DND-41 (cell line): ENCODE measurements around the gene LILRB1.
"Not testable (repeated sequence)": the region's sequence is repeated elsewhere in the genome, so short reads cannot be mapped to it uniquely, and the experiment has no call there.

Experiments used
- ATAC-seq: fragments of 200-7000 bp; cut with Tn5 transposase; 3 replicates; pipeline ENCODE4 v1.9.1; 2021; ENCODE audit warnings: low read depth; ENCODE audit not compliant: insufficient read depth
- DNase-seq: peaks from one replicate; pipeline ENCODE4 v3.0.0-alpha.2; 2020
- H2AFZ ChIP-seq: 2 replicates; pipeline ENCODE4 v1.6.0; 2012; ENCODE audit warnings: low read depth, low read length
- H3K27ac ChIP-seq: 2 replicates; pipeline ENCODE4 v1.5.1; 2012; ENCODE audit warnings: low read length, inconsistent platforms
- H3K27me3 ChIP-seq: fragments of 200-600 bp; sonication (generic); 2 replicates; pipeline ENCODE4 v1.6.0; 2012; ENCODE audit warnings: low read length, mild to moderate bottlenecking, inconsistent platforms; ENCODE audit not compliant: insufficient read depth, poor library complexity
- H3K36me3 ChIP-seq: 2 replicates; pipeline ENCODE4 v1.5.1; 2012; ENCODE audit warnings: low read length, inconsistent platforms; ENCODE audit not compliant: insufficient read depth
- H3K4me1 ChIP-seq: 2 replicates; pipeline ENCODE4 v1.5.1; 2012; ENCODE audit warnings: mild to moderate bottlenecking, low read length; ENCODE audit not compliant: insufficient read depth
- H3K4me2 ChIP-seq: 2 replicates; pipeline ENCODE4 v1.6.0; 2012; ENCODE audit warnings: mild to moderate bottlenecking, moderate library complexity, low read length, inconsistent platforms; ENCODE audit not compliant: insufficient read depth
- H3K4me3 ChIP-seq, 2 experiments: fragments of 200-600 bp in 1 of 2; shearing (Covaris generic) in 1 of 2; 2 replicates each; pipeline ENCODE4 v1.5.1; 2012 to 2016; ENCODE audit warnings: inconsistent platforms in 2 of 2, low read length in 2 of 2, mild to moderate bottlenecking in 2 of 2, low read depth in 1 of 2, moderate library complexity in 1 of 2
- H3K79me2 ChIP-seq: 2 replicates; pipeline ENCODE4 v1.6.0; 2012; ENCODE audit warnings: low read length, inconsistent platforms; ENCODE audit not compliant: insufficient read depth
- H3K9ac ChIP-seq: 2 replicates; pipeline ENCODE4 v1.6.0; 2012; ENCODE audit warnings: low read depth, mild to moderate bottlenecking, inconsistent platforms, low read length, moderate library complexity
- H3K9me3 ChIP-seq: 2 replicates; pipeline ENCODE4 v1.5.1; 2012; ENCODE audit warnings: low read length, moderate library complexity, mild to moderate bottlenecking, inconsistent platforms; ENCODE audit not compliant: insufficient read depth, severe bottlenecking
- H4K20me1 ChIP-seq: 2 replicates; pipeline ENCODE4 v1.6.0; 2012; ENCODE audit warnings: low read length; ENCODE audit not compliant: insufficient read depth
- EZH2 ChIP-seq: IDR thresholded peaks from 3 replicates; pipeline ENCODE4 v1.6.1; 2012; ENCODE audit warnings: borderline replicate concordance, low read depth, mild to moderate bottlenecking, moderate library complexity, low read length, inconsistent platforms; ENCODE audit not compliant: severe bottlenecking
- TF ChIP-seq, protein P1 (sequence below): IDR thresholded peaks from 2 replicates; pipeline ENCODE4 v1.5.1; 2012; ENCODE audit warnings: borderline replicate concordance, low read length, moderate library complexity, mild to moderate bottlenecking; ENCODE audit not compliant: poor library complexity, severe bottlenecking; ENCODE audit errors: extremely low read depth

The LILRB1 gene

DNA sequence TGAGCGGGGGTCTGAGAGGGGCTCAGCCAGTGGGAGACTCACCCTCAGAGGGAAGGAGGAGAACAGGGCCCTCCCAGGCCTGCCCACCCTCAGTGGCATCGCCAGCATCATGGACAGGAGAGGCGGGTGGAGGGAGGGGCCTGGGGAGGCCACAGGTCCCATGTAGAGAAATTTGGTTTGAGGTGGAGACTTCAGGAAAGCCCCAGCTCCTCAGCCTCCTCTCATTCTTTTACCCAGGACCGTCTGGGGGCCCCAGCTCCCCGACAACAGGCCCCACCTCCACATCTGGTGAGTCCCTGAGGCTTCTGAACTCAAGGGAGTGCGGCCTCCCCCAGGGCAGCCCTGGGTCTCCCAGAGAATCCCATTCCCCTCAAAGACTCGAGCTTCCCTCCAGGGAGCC, 3.1 kb downstream of the LILRB1 start:
- no peaks in the 10 kb centered on the region for H3K9me3 ChIP-seq
- H3K79me2 ChIP-seq = no peaks in the 10 kb centered on the region
- no peak overlapping the region for H2AFZ ChIP-seq
- no peak for TF ChIP-seq EZH2
- TF ChIP-seq, protein P1, sequence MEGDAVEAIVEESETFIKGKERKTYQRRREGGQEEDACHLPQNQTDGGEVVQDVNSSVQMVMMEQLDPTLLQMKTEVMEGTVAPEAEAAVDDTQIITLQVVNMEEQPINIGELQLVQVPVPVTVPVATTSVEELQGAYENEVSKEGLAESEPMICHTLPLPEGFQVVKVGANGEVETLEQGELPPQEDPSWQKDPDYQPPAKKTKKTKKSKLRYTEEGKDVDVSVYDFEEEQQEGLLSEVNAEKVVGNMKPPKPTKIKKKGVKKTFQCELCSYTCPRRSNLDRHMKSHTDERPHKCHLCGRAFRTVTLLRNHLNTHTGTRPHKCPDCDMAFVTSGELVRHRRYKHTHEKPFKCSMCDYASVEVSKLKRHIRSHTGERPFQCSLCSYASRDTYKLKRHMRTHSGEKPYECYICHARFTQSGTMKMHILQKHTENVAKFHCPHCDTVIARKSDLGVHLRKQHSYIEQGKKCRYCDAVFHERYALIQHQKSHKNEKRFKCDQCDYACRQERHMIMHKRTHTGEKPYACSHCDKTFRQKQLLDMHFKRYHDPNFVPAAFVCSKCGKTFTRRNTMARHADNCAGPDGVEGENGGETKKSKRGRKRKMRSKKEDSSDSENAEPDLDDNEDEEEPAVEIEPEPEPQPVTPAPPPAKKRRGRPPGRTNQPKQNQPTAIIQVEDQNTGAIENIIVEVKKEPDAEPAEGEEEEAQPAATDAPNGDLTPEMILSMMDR = no peak
- no peak for ATAC-seq
- no peak overlapping the region for H3K4me3 ChIP-seq
- no peaks in the 10 kb centered on the region for H3K27me3 ChIP-seq
- DNase-seq = no peak
- no peak overlapping the region for H3K27ac ChIP-seq
- no peaks in the 10 kb centered on the region for H3K4me1 ChIP-seq
- H3K4me2 ChIP-seq = no peak overlapping the region
- H4K20me1 ChIP-seq = no peaks in the 10 kb centered on the region
- no peak overlapping the region for H3K9ac ChIP-seq
- no peaks in the 10 kb centered on the region for H3K36me3 ChIP-seq

DNA sequence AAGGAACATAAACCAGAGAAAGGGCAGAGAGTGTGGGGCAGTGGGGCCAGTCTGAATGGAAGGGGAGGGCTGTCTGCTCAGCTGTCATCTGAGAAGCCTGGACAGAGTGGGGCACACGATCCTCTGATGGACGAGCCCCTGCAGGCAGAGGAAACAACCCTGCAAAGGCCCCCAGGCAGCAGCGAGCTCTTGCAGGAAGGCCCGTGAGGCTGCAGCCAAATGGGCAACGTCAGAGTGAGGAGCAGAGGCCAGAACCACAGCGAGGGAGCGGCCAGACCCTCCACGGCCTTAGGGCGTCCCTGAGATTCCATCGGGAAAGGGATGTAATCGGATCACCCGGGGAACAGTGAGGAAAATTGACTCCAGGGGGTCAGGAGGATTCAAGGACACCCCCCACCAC, 5.8 kb downstream of the LILRB1 start:
- not testable (repeated sequence) for H3K36me3 ChIP-seq, H4K20me1 ChIP-seq, H2AFZ ChIP-seq, H3K4me2 ChIP-seq, H3K4me3 ChIP-seq, H3K27me3 ChIP-seq, H3K9ac ChIP-seq, ATAC-seq, H3K4me1 ChIP-seq, H3K27ac ChIP-seq, DNase-seq, H3K9me3 ChIP-seq, H3K79me2 ChIP-seq

DNA sequence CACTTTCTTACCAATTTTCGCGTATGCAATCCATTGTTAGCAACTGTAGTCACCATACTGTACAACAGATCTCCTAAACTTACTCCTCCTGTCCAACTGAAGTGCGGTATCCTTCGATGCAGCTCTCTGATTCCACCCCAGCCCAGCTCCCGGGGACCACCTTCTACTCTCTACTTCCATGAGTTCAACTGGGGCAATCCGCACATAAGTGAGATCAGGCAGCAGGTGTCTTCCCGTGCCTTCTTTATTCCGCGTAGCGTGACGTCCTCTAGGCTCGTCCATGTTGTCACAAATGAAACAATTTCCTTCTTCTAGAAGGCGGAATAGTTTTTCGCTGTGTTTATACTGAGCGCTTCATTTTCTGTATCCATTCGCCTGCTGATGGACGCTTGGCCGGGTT, 8.4 kb downstream of the LILRB1 start:
- Histone ChIP-seq H3K4me1 (no peaks in the 10 kb centered on the region), H2AFZ (no peak overlapping the region), H3K27ac (no peak overlapping the region), H3K9me3 (no peaks in the 10 kb centered on the region), H3K79me2 (no peaks in the 10 kb centered on the region), H4K20me1 (no peaks in the 10 kb centered on the region), H3K36me3 (no peaks in the 10 kb centered on the region), H3K27me3 (peaks cover 3% of the 10 kb centered on the region), H3K4me2 (no peak overlapping the region), H3K9ac (no peak overlapping the region), H3K4me3 (no peak overlapping the region)
- DNase-seq (no peak), ATAC-seq (no peak)
- TF ChIP-seq, protein P1 = no peak
- TF ChIP-seq EZH2 = no peak

DNA sequence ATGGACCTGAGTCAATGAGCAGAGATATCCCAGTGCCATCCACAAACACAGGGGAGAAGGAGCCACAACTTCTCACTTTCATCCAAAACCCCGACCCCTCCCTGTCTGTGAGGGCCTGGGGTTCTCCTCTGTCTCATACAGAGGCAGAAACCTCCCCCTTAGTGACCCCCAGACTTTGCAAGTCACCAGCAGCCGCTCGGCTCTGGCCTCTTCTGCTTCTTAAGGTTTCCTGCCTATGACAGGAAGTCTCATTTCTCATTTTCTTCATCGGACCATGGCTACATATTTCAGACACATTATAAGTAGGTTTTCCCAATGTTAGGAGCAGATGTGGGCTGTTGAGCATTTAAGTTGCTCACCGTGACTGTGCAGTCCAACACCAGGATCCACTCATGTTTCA, 12.7 kb downstream of the LILRB1 start:
- DNase-seq, H3K9me3 ChIP-seq, H3K4me3 ChIP-seq, H3K4me2 ChIP-seq, ATAC-seq, H3K27me3 ChIP-seq, H3K9ac ChIP-seq, H3K79me2 ChIP-seq, H4K20me1 ChIP-seq, H3K36me3 ChIP-seq, H3K27ac ChIP-seq, H2AFZ ChIP-seq, H3K4me1 ChIP-seq: not testable (repeated sequence)

DNA sequence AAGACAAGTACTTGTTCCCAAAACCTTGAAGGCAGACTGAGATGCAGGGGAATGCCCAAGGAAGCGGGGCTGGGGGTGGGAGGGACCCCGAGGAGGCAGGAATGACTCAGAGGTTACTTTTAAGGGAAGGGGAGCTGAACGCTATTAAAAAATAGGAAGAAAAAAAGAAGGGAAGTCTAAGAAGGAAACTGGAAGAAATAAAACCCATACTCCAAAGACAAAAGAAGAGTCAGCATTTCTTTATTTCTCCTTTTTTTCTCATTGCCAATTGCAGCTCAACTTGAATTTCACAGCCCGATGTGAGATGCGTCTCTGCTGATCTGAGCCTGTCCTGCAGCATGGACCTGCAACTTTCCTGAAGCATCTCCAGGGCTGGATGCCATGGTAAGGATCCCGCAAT, 13.3 kb downstream of the LILRB1 start:
- not testable (repeated sequence) for DNase-seq, H2AFZ ChIP-seq, H3K27ac ChIP-seq, ATAC-seq, H4K20me1 ChIP-seq, H3K9ac ChIP-seq, H3K4me3 ChIP-seq, H3K79me2 ChIP-seq, H3K4me1 ChIP-seq, H3K27me3 ChIP-seq, H3K9me3 ChIP-seq, H3K4me2 ChIP-seq, H3K36me3 ChIP-seq
